ENCODE measurements around the gene ANO2. TPM values are rescaled to one million over a fixed set of nuclear protein-coding genes. Genes with fewer than 3 reads are reported as not detected.

Gene ANO2
- total RNA-seq, 1 donor from 2014 or later, result 1.7 TPM

DNA sequence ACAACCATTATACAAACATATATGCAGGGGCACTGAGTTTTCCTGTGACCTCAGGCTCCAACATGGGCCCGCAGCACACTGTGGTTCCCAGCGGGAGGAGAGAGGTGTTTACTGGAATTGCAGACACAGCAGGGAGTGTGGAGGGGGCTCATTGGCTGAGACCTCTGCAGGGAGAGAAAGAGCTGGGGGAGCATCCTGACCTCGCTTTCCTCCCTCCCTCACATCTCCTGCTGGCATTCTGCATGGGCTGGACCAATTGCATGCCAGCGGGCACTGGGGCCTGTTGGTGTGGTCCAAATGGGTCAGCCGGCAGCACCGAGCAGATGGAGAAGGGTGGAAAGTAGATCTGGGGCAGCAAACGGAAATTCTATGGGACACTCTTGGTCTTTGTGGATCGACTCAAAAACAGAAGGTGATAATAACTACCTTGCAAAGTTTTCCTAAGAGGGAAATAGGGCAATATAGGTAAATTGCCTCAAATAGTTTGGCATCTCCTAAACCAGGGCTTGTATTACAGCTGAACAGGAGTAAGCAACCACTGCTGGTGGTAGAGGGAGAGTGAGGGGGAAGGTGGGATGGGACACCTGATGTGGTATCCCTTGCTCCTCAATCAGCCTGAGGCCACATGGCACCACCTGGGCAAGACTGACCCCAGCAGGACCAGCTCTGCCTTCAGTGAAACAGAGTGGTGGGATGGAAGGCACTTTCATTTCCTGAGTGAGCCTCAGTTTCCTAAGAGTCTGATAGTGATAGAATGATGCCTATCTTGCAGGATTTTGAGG is 426.3 kb downstream of the ANO2 start:
- no peak for DNase-seq (ENCODE audit: low read depth)
- no peak overlapping the region for H3K4me3 ChIP-seq (ENCODE audit: low read depth, low read length)
- TF ChIP-seq, protein P1, sequence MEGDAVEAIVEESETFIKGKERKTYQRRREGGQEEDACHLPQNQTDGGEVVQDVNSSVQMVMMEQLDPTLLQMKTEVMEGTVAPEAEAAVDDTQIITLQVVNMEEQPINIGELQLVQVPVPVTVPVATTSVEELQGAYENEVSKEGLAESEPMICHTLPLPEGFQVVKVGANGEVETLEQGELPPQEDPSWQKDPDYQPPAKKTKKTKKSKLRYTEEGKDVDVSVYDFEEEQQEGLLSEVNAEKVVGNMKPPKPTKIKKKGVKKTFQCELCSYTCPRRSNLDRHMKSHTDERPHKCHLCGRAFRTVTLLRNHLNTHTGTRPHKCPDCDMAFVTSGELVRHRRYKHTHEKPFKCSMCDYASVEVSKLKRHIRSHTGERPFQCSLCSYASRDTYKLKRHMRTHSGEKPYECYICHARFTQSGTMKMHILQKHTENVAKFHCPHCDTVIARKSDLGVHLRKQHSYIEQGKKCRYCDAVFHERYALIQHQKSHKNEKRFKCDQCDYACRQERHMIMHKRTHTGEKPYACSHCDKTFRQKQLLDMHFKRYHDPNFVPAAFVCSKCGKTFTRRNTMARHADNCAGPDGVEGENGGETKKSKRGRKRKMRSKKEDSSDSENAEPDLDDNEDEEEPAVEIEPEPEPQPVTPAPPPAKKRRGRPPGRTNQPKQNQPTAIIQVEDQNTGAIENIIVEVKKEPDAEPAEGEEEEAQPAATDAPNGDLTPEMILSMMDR (conservative IDR thresholded peaks at IDR 0.05; ENCODE audit: low read depth, low read length), result no peak

DNA sequence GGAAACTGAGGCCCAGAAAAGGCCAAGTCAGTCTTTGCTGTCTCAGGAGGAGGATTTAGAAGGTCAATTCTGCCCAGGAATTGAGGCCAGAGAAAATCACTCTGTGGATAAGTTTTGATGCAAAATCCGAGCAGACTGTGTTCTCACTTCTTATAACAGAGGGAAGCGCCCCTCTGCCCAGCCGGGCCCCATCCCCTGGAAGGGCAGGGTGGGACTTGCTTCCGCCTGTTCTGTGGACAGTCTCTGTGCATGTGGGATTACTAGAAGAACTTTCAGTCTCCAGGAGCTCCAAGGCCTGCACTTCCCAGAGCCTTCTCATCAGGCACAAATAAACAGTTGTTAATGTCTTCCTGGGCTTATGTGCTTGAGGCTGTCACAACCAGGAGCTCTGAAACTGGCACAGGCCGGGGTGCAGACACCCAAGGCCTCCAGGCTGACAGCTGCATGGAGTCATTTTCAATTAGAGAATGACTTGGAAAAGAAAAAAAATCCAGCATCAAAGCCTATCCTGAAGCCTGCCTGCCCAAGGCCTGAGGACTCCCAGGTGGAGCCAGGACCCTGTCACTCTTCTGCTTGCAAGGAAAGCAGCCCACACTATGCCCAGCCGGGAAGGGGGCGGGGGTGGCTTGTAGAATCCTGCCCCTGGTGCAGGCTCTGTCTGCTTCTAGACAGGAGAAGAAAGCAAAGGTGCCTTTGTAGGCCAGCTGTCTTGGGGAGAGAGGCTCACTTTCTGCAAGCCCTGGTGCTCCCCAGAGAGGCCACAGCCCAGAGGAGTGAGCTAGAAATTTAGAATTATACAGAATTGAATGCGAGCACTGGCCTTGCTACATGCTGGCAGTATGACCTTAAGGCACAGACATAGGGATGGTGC is 428.5 kb downstream of the ANO2 start:
- DNase-seq (ENCODE audit: low read depth), result no peak
- no peak overlapping the region for H3K4me3 ChIP-seq (ENCODE audit: low read depth, low read length)
- TF ChIP-seq, protein P1 (conservative IDR thresholded peaks at IDR 0.05; ENCODE audit: low read depth, low read length), result no peak

DNA sequence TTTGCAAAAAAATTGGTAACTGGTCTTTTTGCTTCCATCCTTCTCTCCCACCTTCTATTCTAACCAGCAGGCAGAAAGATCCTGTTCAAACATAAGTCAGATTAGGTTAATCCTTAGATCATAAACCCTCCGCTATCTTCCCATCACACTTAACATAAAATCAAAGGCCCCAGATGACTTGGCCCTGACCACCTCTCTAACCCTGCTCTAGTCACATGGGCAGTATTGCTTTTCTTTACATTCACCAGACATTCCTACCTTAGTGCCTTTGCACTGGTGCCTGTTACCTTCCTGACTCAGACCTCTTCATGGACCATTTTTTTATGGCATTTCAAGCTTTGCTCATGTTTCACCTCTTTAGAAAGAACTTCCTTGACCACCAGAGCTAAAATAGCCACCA is 429.6 kb downstream of the ANO2 start:
- no peak overlapping the region for H3K4me3 ChIP-seq (ENCODE audit: low read depth, low read length)
- TF ChIP-seq, protein P1 (conservative IDR thresholded peaks at IDR 0.05; ENCODE audit: low read depth, low read length), result no peak
- no peak for DNase-seq (ENCODE audit: low read depth)

DNA sequence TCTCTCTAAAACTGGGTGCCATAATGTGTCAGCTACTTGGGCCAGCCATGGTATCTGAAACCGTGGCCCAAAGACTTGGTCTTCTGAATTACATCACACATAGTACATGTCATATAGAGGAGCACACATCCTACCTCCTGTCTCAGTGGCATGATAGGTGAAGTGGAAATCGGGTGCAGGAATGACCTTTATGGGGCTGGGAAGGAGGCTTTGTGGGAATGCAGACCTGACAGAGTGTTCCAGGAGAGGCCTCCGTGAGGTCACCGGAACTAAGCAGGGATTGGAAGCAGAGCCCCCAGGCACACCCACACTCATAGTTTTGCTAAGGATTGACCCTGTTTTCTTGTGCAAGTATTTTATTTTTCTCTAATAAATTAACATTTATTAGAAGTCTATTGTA is 430.5 kb downstream of the ANO2 start:
- DNase-seq (ENCODE audit: low read depth), result no peak
- TF ChIP-seq, protein P1 (conservative IDR thresholded peaks at IDR 0.05; ENCODE audit: low read depth, low read length), result no peak
- no peak overlapping the region for H3K4me3 ChIP-seq (ENCODE audit: low read depth, low read length)

DNA sequence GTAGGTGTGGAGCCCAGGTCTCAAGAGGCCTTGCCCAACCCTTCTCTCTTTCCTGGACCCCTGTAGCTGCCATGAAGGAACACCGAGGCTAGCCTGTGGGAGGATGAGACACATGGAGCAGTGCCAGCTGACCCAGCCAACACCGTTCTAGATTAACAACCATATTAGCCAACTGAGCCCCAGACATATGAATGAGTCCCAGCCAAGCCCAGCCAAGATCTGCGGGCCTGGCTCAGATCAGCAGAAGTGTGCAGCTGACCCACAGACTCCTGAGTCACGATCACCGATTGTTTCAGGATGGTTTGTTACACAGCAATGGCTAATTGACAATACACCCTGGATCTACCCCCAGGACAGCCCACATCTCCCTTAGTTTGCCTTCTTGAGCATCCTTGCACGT is 431.0 kb downstream of the ANO2 start:
- TF ChIP-seq, protein P1 (conservative IDR thresholded peaks at IDR 0.05; ENCODE audit: low read depth, low read length), result no peak
- H3K4me3 ChIP-seq (ENCODE audit: low read depth, low read length), result no peak overlapping the region
- no peak for DNase-seq (ENCODE audit: low read depth)

DNA sequence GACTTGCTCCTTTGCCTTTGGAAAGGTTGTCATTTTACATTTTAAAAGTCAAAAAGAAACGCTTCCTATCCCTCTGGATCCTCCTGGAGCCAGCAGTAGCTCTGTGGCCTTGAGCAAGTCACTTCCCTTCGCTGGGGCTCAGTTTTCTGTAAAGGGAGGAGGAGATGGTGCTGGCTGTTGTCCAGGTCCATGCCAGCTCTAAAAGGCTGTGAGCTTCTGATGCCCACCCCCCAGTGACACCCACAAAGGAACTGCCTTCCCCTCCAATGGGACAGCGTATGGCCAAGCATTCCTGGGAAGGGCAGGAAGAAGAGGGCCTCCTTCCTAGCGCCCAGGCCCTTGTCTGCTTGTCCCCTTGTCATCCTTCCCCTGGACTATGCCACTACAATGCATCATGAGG is 431.7 kb downstream of the ANO2 start:
- no peak for DNase-seq (ENCODE audit: low read depth)
- TF ChIP-seq, protein P1 (conservative IDR thresholded peaks at IDR 0.05; ENCODE audit: low read depth, low read length), result no peak
- no peak overlapping the region for H3K4me3 ChIP-seq (ENCODE audit: low read depth, low read length)

Other genes starting within 250 kb of the ANO2 start
- 0.06 and 0.07 TPM in 2 replicates for gene VWF, start 179.4 kb upstream of the ANO2 start, total RNA-seq

Measured in epithelial cell of proximal tubule (primary cell).